AG09309 (cell line): ENCODE results near the gene LRIT2.

Source experiments
- DNase-seq: peaks from one replicate; pipeline ENCODE4 v3.0.0-alpha.2; 2010; ENCODE audit warnings: low read depth
- H3K4me3 ChIP-seq: 2 replicates; pipeline ENCODE4 v1.5.1; 2011; ENCODE audit warnings: mild to moderate bottlenecking, low read depth, low read length, moderate library complexity; ENCODE audit not compliant: control insufficient read depth
- TF ChIP-seq, protein P1 (sequence below): IDR thresholded peaks from 2 replicates; pipeline ENCODE4 v1.5.1; 2011; ENCODE audit warnings: mild to moderate bottlenecking, low read depth, low read length, inconsistent platforms; ENCODE audit not compliant: insufficient read depth, control insufficient read depth; ENCODE audit errors: missing control alignments

Gene LRIT2

DNA sequence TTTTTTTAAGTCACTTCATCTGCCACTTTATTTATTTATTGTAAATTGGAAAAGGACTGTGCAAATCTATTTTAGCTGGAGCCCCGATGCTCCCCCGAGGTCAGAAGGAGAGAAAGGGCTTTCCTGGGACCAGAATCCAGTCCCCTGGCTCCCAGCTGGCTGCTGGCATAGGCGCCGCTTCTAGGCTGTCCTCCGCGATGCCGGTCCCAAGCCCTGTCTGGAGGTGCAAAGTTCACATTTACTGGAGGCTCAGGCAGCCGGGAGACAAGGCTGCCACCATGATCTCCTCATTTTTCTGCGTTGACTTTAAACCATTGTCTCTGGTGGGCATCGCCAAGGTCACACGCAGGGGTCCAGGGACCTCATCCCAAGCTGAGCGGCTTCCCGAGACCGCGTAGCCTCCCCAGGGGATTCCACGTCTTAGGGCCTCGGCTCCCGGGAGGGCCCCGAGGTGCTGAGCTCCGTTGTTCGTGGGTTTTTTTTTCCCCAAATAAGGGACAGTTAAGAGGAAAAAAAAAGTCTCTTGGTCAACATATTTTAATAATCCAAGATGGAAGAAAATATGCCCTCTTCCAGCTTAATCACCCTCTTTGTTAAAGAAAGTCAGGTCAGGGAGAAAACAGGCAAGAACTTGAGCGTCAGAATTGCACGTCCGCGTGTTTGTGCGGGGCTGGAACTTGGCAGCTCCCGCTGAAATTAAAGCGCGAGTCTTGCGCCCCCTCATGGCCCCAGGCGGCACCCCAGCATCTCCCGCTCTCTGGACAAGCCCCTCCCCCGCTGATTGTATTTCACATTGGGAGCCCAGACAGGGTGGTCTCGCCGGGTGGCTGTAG is 31.4 kb upstream of the LRIT2 start:
- H3K4me3 ChIP-seq = no peak overlapping the region
- TF ChIP-seq, protein P1, sequence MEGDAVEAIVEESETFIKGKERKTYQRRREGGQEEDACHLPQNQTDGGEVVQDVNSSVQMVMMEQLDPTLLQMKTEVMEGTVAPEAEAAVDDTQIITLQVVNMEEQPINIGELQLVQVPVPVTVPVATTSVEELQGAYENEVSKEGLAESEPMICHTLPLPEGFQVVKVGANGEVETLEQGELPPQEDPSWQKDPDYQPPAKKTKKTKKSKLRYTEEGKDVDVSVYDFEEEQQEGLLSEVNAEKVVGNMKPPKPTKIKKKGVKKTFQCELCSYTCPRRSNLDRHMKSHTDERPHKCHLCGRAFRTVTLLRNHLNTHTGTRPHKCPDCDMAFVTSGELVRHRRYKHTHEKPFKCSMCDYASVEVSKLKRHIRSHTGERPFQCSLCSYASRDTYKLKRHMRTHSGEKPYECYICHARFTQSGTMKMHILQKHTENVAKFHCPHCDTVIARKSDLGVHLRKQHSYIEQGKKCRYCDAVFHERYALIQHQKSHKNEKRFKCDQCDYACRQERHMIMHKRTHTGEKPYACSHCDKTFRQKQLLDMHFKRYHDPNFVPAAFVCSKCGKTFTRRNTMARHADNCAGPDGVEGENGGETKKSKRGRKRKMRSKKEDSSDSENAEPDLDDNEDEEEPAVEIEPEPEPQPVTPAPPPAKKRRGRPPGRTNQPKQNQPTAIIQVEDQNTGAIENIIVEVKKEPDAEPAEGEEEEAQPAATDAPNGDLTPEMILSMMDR = peak; percentile 51
- DNase-seq = no peak

DNA sequence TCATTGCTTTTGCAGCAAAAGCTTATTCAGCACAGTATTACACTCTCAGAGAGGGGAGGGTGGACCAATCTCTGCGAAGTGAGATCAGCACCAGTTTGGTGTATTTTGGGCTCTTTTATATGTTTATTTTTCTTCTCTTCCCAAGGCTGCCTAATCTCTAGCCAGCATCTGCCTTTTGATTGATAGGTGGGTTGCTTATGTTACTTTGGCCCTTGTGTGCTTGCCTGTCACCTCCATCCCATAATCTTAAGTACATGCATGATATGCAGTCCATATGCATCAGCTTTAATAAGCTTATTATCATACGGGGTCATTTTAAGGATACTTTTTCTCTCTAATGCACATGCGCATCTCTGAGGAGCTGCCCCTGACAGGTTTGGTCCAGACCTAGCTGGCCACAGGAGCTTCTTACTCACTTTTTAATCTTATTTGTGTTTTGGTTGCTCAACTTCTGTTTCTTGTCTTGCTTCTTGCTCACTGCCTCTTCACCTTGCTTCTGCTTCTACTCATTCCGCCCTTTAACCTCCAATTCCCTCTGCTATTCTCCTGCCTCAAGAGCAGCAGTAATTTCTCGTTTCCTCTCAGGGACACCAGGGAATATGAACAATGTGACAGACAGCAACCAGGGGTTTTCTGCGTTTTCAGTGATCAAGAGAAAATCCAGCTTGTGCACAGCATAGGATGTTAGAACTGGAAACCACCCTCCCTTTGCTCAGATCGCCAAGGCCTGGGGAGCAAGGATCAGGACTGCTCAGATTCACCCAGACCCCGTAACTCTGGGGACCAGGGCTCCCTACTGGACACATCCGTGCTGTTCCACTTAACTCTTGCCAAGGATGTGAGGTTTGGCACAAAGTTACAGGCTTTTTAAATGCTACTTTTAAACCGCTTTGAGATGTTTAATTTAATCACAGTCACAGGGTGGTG is 29.5 kb upstream of the LRIT2 start:
- no peak for DNase-seq
- no peak overlapping the region for H3K4me3 ChIP-seq
- TF ChIP-seq, protein P1 = no peak

- TF ChIP-seq, protein P1 = no peak
- H3K4me3 ChIP-seq = no peak overlapping the region
- DNase-seq = no peak
Observed at GRCh38 chr10:84248794-84249193, 23.4 kb upstream of the LRIT2 start.

DNA sequence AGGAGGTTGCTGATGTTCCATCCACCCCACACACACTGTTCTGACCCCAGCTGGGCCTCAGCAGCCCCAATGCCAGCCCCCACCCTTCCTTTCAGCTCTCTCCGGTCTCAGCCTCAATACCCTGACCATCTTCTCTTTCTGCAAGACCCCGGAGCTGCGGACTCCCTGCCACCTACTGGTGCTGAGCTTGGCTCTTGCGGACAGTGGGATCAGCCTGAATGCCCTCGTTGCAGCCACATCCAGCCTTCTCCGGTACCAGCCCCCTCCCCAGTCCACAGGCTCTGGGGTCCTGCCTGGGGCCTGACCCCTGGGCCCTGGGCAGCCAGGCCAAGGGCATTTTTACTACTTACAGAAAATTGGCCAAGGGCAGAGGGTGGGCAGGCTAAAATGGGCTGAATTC is 22.2 kb upstream of the LRIT2 start:
- TF ChIP-seq, protein P1 = no peak
- DNase-seq = no peak
- H3K4me3 ChIP-seq = no peak overlapping the region

DNA sequence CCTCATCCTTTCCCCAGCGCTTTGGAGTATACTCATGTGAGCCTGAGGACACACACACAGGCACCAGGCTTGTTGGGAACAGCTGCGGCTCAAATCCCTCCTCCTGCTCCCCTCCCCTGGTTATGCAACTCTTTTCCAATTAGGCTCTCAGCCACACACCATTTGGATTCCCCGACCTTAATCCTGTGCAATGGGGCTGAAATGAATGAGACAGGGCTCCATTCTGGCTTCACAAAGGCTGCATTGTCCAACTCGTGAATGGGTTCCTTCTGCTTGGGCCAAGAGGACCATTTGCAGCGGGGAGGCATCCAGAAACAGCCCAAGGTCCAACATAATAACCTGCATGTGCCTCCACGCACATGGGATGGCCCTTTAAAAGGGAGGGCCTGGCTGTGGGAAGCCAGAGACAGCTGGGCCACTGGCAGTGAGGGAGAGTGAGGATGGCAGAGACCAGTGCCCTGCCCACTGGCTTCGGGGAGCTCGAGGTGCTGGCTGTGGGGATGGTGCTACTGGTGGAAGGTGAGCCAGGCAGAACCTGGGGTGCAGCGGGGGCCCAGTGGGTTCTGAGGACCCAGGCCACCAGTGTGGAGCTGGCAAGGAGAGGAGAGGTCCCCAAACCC is 19.4 kb upstream of the LRIT2 start, which contains the start of gene RGR:
RGR (plus strand) TSS at position 403 of the 620 bp plus-strand sequence; CDS start at position 441, 38 bp downstream.
- DNase-seq = no peak
- TF ChIP-seq, protein P1 = no peak
- no peak within 1 kb of the TSS for H3K4me3 ChIP-seq

DNA sequence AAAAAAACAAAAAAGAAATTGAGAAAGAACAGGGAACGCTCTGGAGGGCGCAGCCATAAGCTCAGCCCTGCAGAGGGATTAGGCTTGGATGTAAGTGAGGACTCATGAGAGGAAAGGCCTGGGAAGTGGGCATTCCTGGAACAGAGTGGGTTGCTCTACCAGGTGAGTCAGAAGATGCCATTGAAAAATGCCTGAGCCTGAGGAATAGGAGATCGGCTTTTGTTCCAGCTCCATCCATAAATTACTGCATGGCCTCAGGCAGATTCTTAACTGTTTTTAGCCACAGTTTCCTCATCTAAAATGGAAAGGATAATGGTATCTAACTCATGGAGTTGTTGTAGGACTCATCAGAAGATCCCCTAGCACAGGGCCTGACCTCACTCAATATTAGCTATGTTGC is 18.4 kb upstream of the LRIT2 start:
- TF ChIP-seq, protein P1 = no peak
- H3K4me3 ChIP-seq = no peak overlapping the region
- DNase-seq = no peak
